Measurements from ENCODE around the gene TAOK3. TPM values are rescaled to one million over a fixed set of nuclear protein-coding genes. Genes with fewer than 3 reads are reported as not detected.

Gene TAOK3
- total and polyA plus RNA-seq, 3 experiments from 2014 or later, result 52.5 to 129 (median 53.0) TPM

GRCh38 chr12:118377021-118377883, 4.5 kb upstream of the TAOK3 start:
- Histone ChIP-seq H3K36me3 (ENCODE audit: insufficient read depth, low read length) (peaks cover 12% of the 10 kb centered on the region), H3K9me3 (ENCODE audit: low read length) (no peaks in the 10 kb centered on the region), H3K27me3 (ENCODE audit: insufficient read depth, low read length, poor library complexity, severe bottlenecking) (no peaks in the 10 kb centered on the region), H3K4me1 (ENCODE audit: insufficient read depth, low read length) (peaks cover 32% of the 10 kb centered on the region), H3K27ac (ENCODE audit: low read depth, low read length) (peak overlapping the region; percentile 81), H3K4me3 (ENCODE audit: low read length) (peak overlapping the region; percentile 86)
- Mint-ChIP-seq H3K27me3 (peaks cover 0 to 3% of the 10 kb centered on the region in 2 donors), H3K4me1 (peaks cover 35 to 60% (median 43%) of the 10 kb centered on the region in 3 donors), H3K9me3 (no peaks in the 10 kb centered on the region), H3K27ac (peak overlapping the region; percentile 95 to 100 (median 97)), H3K4me3 (peak overlapping the region; percentile 73 to 99 (median 96)), H3K36me3 (peaks cover 0 to 43% (median 4%) of the 10 kb centered on the region in 3 donors)
- ChIA-PET POLR2A (interaction anchor here (1.0 to 1.3 kb wide), 3 partner anchors 8 to 1291 kb away, joined by 3 to 5 read pairs (median 5); partner anchors contain the start of gene PRKAB1), CTCF (interaction anchor here (0.6 to 4.8 kb wide), 38 partner anchors 8 to 1291 kb away, joined by 3 to 95 read pairs (median 4); partner anchors contain the start of genes PEBP1, PRKAB1 and RFC5)
- DNase-seq, result no peak

GRCh38 chr12:118376089-118377020, 3.6 kb upstream of the TAOK3 start, which contains the start of gene SUDS3:
Gene SUDS3 (plus strand): TSS chr12:118376555. CDS start chr12:118376692, 137 bp downstream.
- Histone ChIP-seq H3K4me3 (ENCODE audit: low read length) (peak within 1 kb of the TSS; percentile 86), H3K36me3 (ENCODE audit: insufficient read depth, low read length) (peaks cover 5% of the 10 kb centered on the region), H3K27ac (ENCODE audit: low read depth, low read length) (peak within 1 kb of the TSS; percentile 81), H3K27me3 (ENCODE audit: insufficient read depth, low read length, poor library complexity, severe bottlenecking) (no peaks in the 10 kb centered on the region), H3K4me1 (ENCODE audit: insufficient read depth, low read length) (peaks cover 33% of the 10 kb centered on the region), H3K9me3 (ENCODE audit: low read length) (no peaks in the 10 kb centered on the region)
- Mint-ChIP-seq H3K36me3 (peaks cover 0 to 36% (median 2%) of the 10 kb centered on the region in 3 donors), H3K4me3 (peak within 1 kb of the TSS; percentile 73 to 99 (median 96)), H3K9me3 (no peaks in the 10 kb centered on the region), H3K27me3 (peaks cover 0 to 3% of the 10 kb centered on the region in 2 donors), H3K27ac (peak within 1 kb of the TSS; percentile 98 to 100 (median 99)), H3K4me1 (peaks cover 36 to 64% (median 43%) of the 10 kb centered on the region in 3 donors)
- peak; percentile 89 to 95 (median 92) for DNase-seq
- ChIA-PET CTCF (interaction anchor here (0.6 to 4.8 kb wide), 48 partner anchors 9 to 1292 kb away, joined by 3 to 95 read pairs (median 4); partner anchors contain the start of genes PEBP1, PRKAB1 and RFC5), POLR2A (interaction anchor here (0.7 to 1.8 kb wide), 7 partner anchors 9 to 1292 kb away, joined by 3 to 27 read pairs (median 5); partner anchors contain the start of genes PRKAB1 and WSB2)

- H3K36me3 Mint-ChIP-seq, result peaks cover 0 to 30% (median 2%) of the 10 kb centered on the region in 3 donors
- no peaks in the 10 kb centered on the region for H3K27me3 ChIP-seq (ENCODE audit: insufficient read depth, low read length, poor library complexity, severe bottlenecking)
- no peaks in the 10 kb centered on the region for H3K9me3 Mint-ChIP-seq
- ChIA-PET POLR2A (interaction anchor here (1.2 to 1.8 kb wide), 2 partner anchors 17 to 254 kb away, joined by 5 to 27 read pairs; no protein-coding TSS in a partner anchor), CTCF (interaction anchor here (0.7 to 4.8 kb wide), 34 partner anchors 8 to 359 kb away, joined by 3 to 95 read pairs (median 5); partner anchors contain the start of genes PEBP1 and RFC5)
- DNase-seq, result no peak
- no peak overlapping the region for H3K27ac ChIP-seq (ENCODE audit: low read depth, low read length)
- peak overlapping the region in 4 of 8 donors; percentile 33 to 99 (median 97) for H3K27ac Mint-ChIP-seq
- H3K4me1 ChIP-seq (ENCODE audit: insufficient read depth, low read length), result peaks cover 43% of the 10 kb centered on the region
- no peaks in the 10 kb centered on the region for H3K9me3 ChIP-seq (ENCODE audit: low read length)
- H3K27me3 Mint-ChIP-seq, result peaks cover 0 to 3% of the 10 kb centered on the region in 2 donors
- H3K4me1 Mint-ChIP-seq, result peaks cover 44 to 74% (median 52%) of the 10 kb centered on the region in 3 donors
- H3K36me3 ChIP-seq (ENCODE audit: insufficient read depth, low read length), result peaks cover 5% of the 10 kb centered on the region
- H3K4me3 Mint-ChIP-seq, result peak overlapping the region; percentile 42 to 99 (median 87)
- H3K4me3 ChIP-seq (ENCODE audit: low read length), result peak overlapping the region; percentile 86
These were observed 2.6 kb upstream of the TAOK3 start for GRCh38 chr12:118375348-118375747.

- H3K27ac Mint-ChIP-seq, result peak overlapping the region in 2 of 8 donors; percentile 64 to 95
- ChIA-PET POLR2A (interaction anchor here (1.2 to 1.8 kb wide), 2 partner anchors 17 to 254 kb away, joined by 5 to 27 read pairs; no protein-coding TSS in a partner anchor), CTCF (interaction anchor here (1.4 to 4.8 kb wide), 10 partner anchors 10 to 320 kb away, joined by 3 to 95 read pairs (median 9); no protein-coding TSS in a partner anchor)
These were observed 2.2 kb upstream of the TAOK3 start for GRCh38 chr12:118374909-118375308.

GRCh38 chr12:118374126-118374725, 1.5 kb upstream of the TAOK3 start:
- peaks cover 44% of the 10 kb centered on the region for H3K4me1 ChIP-seq (ENCODE audit: insufficient read depth, low read length)
- H3K27me3 ChIP-seq (ENCODE audit: insufficient read depth, low read length, poor library complexity, severe bottlenecking), result no peaks in the 10 kb centered on the region
- no peak overlapping the region for H3K4me3 ChIP-seq (ENCODE audit: low read length)
- Mint-ChIP-seq H3K4me3 (peak overlapping the region; percentile 39 to 92 (median 73)), H3K27ac (peak overlapping the region in 5 of 8 donors; percentile 37 to 95 (median 66)), H3K36me3 (peaks cover 0 to 19% (median 0%) of the 10 kb centered on the region in 3 donors), H3K27me3 (peaks cover 0 to 3% of the 10 kb centered on the region in 2 donors), H3K9me3 (no peaks in the 10 kb centered on the region), H3K4me1 (peaks cover 47 to 74% (median 58%) of the 10 kb centered on the region in 3 donors)
- POLR2A ChIA-PET, result no interaction called here
- DNase-seq, result no peak
- peak overlapping the region; percentile 74 for H3K27ac ChIP-seq (ENCODE audit: low read depth, low read length)
- H3K36me3 ChIP-seq (ENCODE audit: insufficient read depth, low read length), result no peaks in the 10 kb centered on the region
- no peaks in the 10 kb centered on the region for H3K9me3 ChIP-seq (ENCODE audit: low read length)
- CTCF ChIA-PET, result interaction anchor here (0.7 to 2.8 kb wide), 3 partner anchors 9 to 242 kb away, joined by 3 to 9 read pairs (median 3); no protein-coding TSS in a partner anchor

More at GRCh38 chr12:118374909-118375308, 2.2 kb upstream of the TAOK3 start:
- Histone ChIP-seq H3K27ac (ENCODE audit: low read depth, low read length) (no peak overlapping the region), H3K4me3 (ENCODE audit: low read length) (no peak overlapping the region), H3K9me3 (ENCODE audit: low read length) (no peaks in the 10 kb centered on the region), H3K27me3 (ENCODE audit: insufficient read depth, low read length, poor library complexity, severe bottlenecking) (no peaks in the 10 kb centered on the region), H3K4me1 (ENCODE audit: insufficient read depth, low read length) (peaks cover 44% of the 10 kb centered on the region), H3K36me3 (ENCODE audit: insufficient read depth, low read length) (peaks cover 3% of the 10 kb centered on the region)
- Mint-ChIP-seq H3K27me3 (peaks cover 0 to 3% of the 10 kb centered on the region in 2 donors), H3K36me3 (peaks cover 0 to 26% (median under 1%) of the 10 kb centered on the region in 3 donors), H3K9me3 (no peaks in the 10 kb centered on the region), H3K4me3 (peak overlapping the region; percentile 42 to 87 (median 64)), H3K4me1 (peaks cover 46 to 76% (median 55%) of the 10 kb centered on the region in 3 donors)
- DNase-seq, result no peak

- Mint-ChIP-seq H3K9me3 (no peaks in the 10 kb centered on the region), H3K27ac (peak overlapping the region; percentile 85 to 98 (median 94)), H3K4me3 (peak overlapping the region; percentile 87 to 98 (median 92)), H3K27me3 (peaks cover 0 to 3% of the 10 kb centered on the region in 2 donors), H3K36me3 (peaks cover 0 to 18% (median 0%) of the 10 kb centered on the region in 3 donors), H3K4me1 (peaks cover 48 to 76% (median 60%) of the 10 kb centered on the region in 3 donors)
- POLR2A ChIA-PET, result interaction anchor here (0.6 to 1.4 kb wide), 3 partner anchors 121 to 1294 kb away, joined by 3 to 12 read pairs (median 5); partner anchors contain the start of genes PRKAB1 and WSB2
- CTCF ChIA-PET, result interaction anchor here (0.7 to 1.1 kb wide), 3 partner anchors 9 to 192 kb away, joined by 3 read pairs; no protein-coding TSS in a partner anchor
- H3K27me3 ChIP-seq (ENCODE audit: insufficient read depth, low read length, poor library complexity, severe bottlenecking), result no peaks in the 10 kb centered on the region
- H3K4me1 ChIP-seq (ENCODE audit: insufficient read depth, low read length), result peaks cover 44% of the 10 kb centered on the region
- no peaks in the 10 kb centered on the region for H3K9me3 ChIP-seq (ENCODE audit: low read length)
- H3K36me3 ChIP-seq (ENCODE audit: insufficient read depth, low read length), result no peaks in the 10 kb centered on the region
- peak overlapping the region; percentile 74 for H3K27ac ChIP-seq (ENCODE audit: low read depth, low read length)
- no peak for DNase-seq
- peak overlapping the region; percentile 90 for H3K4me3 ChIP-seq (ENCODE audit: low read length)
These were observed 909 bp upstream of the TAOK3 start for GRCh38 chr12:118373616-118374015.
